Right lobe of liver (tissue), 6 donors: ENCODE measurements around the gene PAX2. TPM values are rescaled to one million over a fixed set of nuclear protein-coding genes. Genes with fewer than 3 reads are reported as not detected.

Source experiments
- ATAC-seq, 4 donors: fragments of 200-7000 bp; cut with Tn5 transposase; one replicate each; pipeline ENCODE4 v1.9.1; 2020; ENCODE audit warnings: mild to moderate bottlenecking in 4 of 4, moderate library complexity in 4 of 4
- DNase-seq, 3 donors: peaks; one replicate each; pipeline ENCODE4 v3.0.0-alpha.2; 2020
- H3K27ac ChIP-seq, 3 donors: fragments of 200-600 bp; one replicate each; pipeline ENCODE4 v1.8.0; 2022
- H3K27me3 ChIP-seq, 2 donors: fragments of 200-600 bp; one replicate each; pipeline ENCODE4 v1.8.0; 2022
- H3K36me3 ChIP-seq, 4 donors: fragments of 200-600 bp; sonication (generic) in 1 of 4; one replicate each; pipeline versions ENCODE4 v1.5.1 to v1.8.0; 2017 to 2022; ENCODE audit warnings: control low read depth in 1 of 4
- H3K4me1 ChIP-seq, 4 donors: fragments of 200-600 bp; sonication (generic) in 1 of 4; one replicate each; pipeline versions ENCODE4 v1.5.1 to v1.8.0; 2017 to 2022; ENCODE audit warnings: control low read depth in 1 of 4
- H3K4me3 ChIP-seq, 3 donors: fragments of 200-600 bp; one replicate each; pipeline ENCODE4 v1.8.0; 2022
- H3K9me3 ChIP-seq, 4 donors: fragments of 200-600 bp; sonication (generic) in 1 of 4; one replicate each; pipeline versions ENCODE4 v1.5.1 to v1.8.0; 2017 to 2022; ENCODE audit warnings: control low read depth in 1 of 4
- POLR2A ChIP-seq: fragments of 450-650 bp; IDR thresholded peaks from one replicate; pipeline ENCODE4 v1.6.1; 2017; ENCODE audit warnings: antibody characterized with exemption, mild to moderate bottlenecking
- WGBS: methylation state at CpG from one replicate; pipeline ENCODE4 v1.1.6; 2018; ENCODE audit warnings: low coverage, low lambda C conversion rate; ENCODE audit not compliant: insufficient coverage; ENCODE audit errors: missing lambda C conversion rate; 5-methylcytosine and 5-hydroxymethylcytosine counted together
- intact Hi-C, 2 donors: fragments of 100-400 bp; cut with DNase I; formaldehyde crosslinking; loops; one replicate each; pipeline versions ENCODE4 v1.11.2 to v1.14.1; 2022
- total RNA-seq, 6 experiments: library from RNA; depleted of rRNA in 2 of 6; stranded (reverse); fragments of >200 nt in 2 of 6; fragmentation: NEBNext Ultra II Directional in 3 of 6; extraction: Animal tissue kit (Norgen Biotek cat#: 25700) in 3 of 6; gene quantifications; one replicate each; pipeline versions ENCODE4 v1.1.0 to v1.2.4, GENCODE V29; 2016 to 2023
- TF ChIP-seq, protein P1 (sequence below), 4 donors: fragments of 200-600 bp in 3 of 4; fragments of 450-650 bp in 1 of 4; IDR thresholded peaks; one replicate each; pipeline versions ENCODE4 v1.5.1 to v1.8.0; 2016 to 2022; ENCODE audit warnings: antibody characterized with exemption in 4 of 4, mild to moderate bottlenecking in 2 of 4
- donor health status: DM: no; HTN: yes; CAD: no.
- donor health status: DM: no; HTN: no; CAD: no.
- donor health status: DM: no; HTN: no; CAD: no.
- donor health status: DM: no; HTN: yes; CAD: no.
- donor health status: DM: no; HTN: yes; CAD: no.

PAX2 gene
- total RNA-seq, 6 experiments from 2014 or later: 0.24 TPM; not detected in 5

DNA sequence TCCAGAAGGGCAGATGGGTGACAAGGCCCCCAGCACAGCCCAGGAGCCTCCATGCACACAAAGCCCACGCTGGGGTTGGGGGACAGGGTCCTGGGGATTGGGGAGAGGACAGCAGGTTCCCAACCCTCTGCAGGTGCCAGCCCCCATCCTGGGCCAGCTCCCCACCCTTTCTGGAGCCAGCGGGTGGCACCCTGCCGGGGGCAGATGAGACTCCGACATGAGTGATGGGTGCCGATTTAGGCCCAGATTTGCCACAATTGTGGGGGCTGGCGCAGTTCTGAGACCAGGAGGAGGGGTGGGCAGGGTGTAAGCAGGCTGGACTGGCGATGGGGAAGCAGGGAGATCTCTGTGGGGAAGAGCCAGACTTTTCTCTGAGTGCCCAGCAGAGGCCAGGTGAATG, 118.1 kb downstream of the PAX2 start:
- ATAC-seq (no peak), DNase-seq (no peak)
- no peak overlapping the region for H3K4me3 ChIP-seq
- no peaks in the 10 kb centered on the region for H3K9me3 ChIP-seq
- H3K36me3 ChIP-seq: no peaks in the 10 kb centered on the region
- no peaks in the 10 kb centered on the region for H3K4me1 ChIP-seq
- intact Hi-C loops: loop anchor here in 1 of 2 donors (10.0 kb wide), 1 partner anchor 299 kb away; no protein-coding TSS in a partner anchor
- H3K27me3 ChIP-seq: no peaks in the 10 kb centered on the region
- H3K27ac ChIP-seq: no peak overlapping the region
- TF ChIP-seq, protein P1, sequence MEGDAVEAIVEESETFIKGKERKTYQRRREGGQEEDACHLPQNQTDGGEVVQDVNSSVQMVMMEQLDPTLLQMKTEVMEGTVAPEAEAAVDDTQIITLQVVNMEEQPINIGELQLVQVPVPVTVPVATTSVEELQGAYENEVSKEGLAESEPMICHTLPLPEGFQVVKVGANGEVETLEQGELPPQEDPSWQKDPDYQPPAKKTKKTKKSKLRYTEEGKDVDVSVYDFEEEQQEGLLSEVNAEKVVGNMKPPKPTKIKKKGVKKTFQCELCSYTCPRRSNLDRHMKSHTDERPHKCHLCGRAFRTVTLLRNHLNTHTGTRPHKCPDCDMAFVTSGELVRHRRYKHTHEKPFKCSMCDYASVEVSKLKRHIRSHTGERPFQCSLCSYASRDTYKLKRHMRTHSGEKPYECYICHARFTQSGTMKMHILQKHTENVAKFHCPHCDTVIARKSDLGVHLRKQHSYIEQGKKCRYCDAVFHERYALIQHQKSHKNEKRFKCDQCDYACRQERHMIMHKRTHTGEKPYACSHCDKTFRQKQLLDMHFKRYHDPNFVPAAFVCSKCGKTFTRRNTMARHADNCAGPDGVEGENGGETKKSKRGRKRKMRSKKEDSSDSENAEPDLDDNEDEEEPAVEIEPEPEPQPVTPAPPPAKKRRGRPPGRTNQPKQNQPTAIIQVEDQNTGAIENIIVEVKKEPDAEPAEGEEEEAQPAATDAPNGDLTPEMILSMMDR (IDR thresholded peaks at IDR 0.05): no peak
- no peak for TF ChIP-seq POLR2A
- WGBS: no CpG with 5 or more reads among the region's 7 CpGs

DNA sequence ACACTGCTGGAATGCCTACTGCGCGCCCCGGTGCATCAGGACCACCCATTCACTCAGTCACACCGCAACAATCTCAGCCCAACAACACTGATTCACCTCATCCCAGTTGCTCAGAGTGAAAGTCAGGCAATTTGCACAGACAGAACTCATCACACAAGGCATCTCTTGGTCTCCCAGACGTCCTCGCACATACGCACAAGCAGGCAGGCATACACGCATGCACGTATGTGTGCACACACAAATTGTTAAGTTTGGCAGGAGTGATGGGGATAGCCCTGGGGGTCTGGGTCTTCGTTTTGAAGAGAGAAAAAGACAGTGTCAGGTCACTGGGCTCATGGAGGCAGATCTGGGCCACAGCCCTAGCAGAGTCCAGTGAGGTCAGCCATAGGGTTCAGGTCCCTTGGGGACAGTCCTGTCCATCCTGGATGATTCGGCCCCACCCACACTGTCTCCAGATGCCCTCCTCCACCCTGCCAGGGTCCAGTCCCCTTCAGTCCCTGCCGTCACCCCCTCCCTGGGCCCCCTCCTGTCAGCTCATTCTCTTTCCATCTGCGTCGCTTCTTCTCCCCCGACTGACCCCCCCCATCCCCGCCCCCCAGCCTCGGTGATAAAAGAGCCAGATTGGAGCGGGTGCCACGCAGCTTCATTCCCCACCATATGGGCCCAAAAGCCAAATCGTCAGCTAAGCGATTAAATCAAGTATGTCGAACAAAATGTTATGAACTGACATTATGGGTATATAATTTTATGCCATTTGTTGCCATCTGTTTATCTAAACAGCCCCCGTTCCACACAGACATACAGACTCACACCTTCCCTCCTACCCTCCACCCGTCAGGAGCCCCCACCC, 118.9 kb downstream of the PAX2 start:
- no peak for TF ChIP-seq POLR2A
- ATAC-seq: no peak
- no peak for DNase-seq
- Histone ChIP-seq H3K4me1 (no peaks in the 10 kb centered on the region), H3K36me3 (no peaks in the 10 kb centered on the region), H3K27ac (no peak overlapping the region), H3K4me3 (no peak overlapping the region), H3K27me3 (no peaks in the 10 kb centered on the region), H3K9me3 (no peaks in the 10 kb centered on the region)
- WGBS: 82% methylated on average over 19 of the region's 24 CpGs
- intact Hi-C loops: loop anchor here in 1 of 2 donors (10.0 kb wide), 1 partner anchor 299 kb away; no protein-coding TSS in a partner anchor

DNA sequence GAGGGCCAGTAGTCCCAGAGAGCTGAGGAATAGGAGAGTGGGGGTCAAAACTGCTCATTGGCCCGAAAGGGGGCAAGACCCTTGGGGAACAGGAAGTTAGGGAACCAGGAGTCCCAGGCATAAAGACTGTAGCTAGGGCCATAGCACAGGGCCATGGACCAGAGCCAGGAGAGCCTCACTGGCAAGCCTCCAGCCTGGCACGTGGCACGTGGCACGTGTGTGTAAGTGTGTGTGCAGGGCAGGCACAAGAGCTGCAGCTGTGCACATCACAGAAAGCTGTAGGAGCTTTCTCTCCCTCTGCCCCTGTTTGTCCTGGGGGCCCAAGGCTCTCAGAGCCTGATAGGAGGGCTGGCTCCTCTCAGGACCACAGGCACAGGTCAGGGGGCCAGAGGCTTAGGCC, 119.6 kb downstream of the PAX2 start:
- ATAC-seq: peak in 2 of 4 donors; percentile 35 to 68
- intact Hi-C loops: loop anchor here in 1 of 2 donors (10.0 kb wide), 1 partner anchor 300 kb away; no protein-coding TSS in a partner anchor

DNA sequence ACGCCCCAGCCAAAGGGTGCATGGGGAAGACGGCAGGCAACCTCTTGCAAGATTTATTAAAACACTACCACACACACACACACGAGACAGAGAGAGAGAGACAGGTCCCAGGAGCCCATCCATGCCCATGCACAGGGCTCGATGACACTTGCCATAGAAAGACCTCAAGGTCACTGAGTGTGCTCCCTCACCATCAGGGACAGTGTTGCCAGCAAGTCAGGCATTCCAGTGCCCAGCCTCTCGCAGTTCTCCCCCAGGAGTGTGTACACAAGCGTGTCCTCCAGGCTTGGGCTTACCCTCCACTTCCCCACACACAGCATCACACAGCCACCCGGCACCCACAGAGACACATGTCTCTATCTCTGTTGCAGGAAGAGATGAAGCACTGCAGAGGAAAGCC, 120.6 kb downstream of the PAX2 start:
- no peaks in the 10 kb centered on the region for H3K27me3 ChIP-seq

More for the DNA sequence above, 119.6 kb downstream of the PAX2 start:
- Histone ChIP-seq H3K36me3 (no peaks in the 10 kb centered on the region), H3K4me1 (no peaks in the 10 kb centered on the region), H3K27ac (no peak overlapping the region), H3K4me3 (no peak overlapping the region), H3K27me3 (no peaks in the 10 kb centered on the region), H3K9me3 (no peaks in the 10 kb centered on the region)
- 4% methylated on average over 4 of the region's 4 CpGs for WGBS
- no peak for DNase-seq
- TF ChIP-seq, protein P1 (IDR thresholded peaks at IDR 0.05): no peak
- no peak for TF ChIP-seq POLR2A

More for the DNA sequence above, 120.6 kb downstream of the PAX2 start:
- Histone ChIP-seq H3K4me1 (no peaks in the 10 kb centered on the region), H3K9me3 (no peaks in the 10 kb centered on the region), H3K27ac (no peak overlapping the region), H3K36me3 (no peaks in the 10 kb centered on the region), H3K4me3 (no peak overlapping the region)
- no peak for TF ChIP-seq POLR2A
- TF ChIP-seq, protein P1 (IDR thresholded peaks at IDR 0.05): no peak
- DNase-seq: no peak
- no peak for ATAC-seq
- intact Hi-C loops: loop anchor here in 1 of 2 donors (10.0 kb wide), 1 partner anchor 301 kb away; no protein-coding TSS in a partner anchor
- 54% methylated on average over 2 of the region's 7 CpGs for WGBS
